Suprapubic skin (tissue), 4 donors: ENCODE measurements around the gene NMRK1. TPM values are rescaled to one million over a fixed set of nuclear protein-coding genes. Genes with fewer than 3 reads are reported as not detected.

ENCODE experiments used
- DNase-seq, 2 donors: peaks; one replicate each; pipeline ENCODE4 v3.0.0-alpha.2; 2019; ENCODE audit warnings: low spot score in 2 of 2
- H3K27ac ChIP-seq: fragments of 200-600 bp; sonication (generic); one replicate; pipeline ENCODE4 v1.5.1; 2019
- H3K27me3 ChIP-seq: fragments of 200-600 bp; sonication (generic); one replicate; pipeline ENCODE4 v1.5.1; 2019
- H3K36me3 ChIP-seq: fragments of 200-600 bp; sonication (generic); one replicate; pipeline ENCODE4 v1.5.1; 2019
- H3K4me1 ChIP-seq: fragments of 200-600 bp; sonication (generic); one replicate; pipeline ENCODE4 v1.5.1; 2019
- H3K4me3 ChIP-seq: fragments of 200-600 bp; sonication (generic); one replicate; pipeline ENCODE4 v1.5.1; 2019; ENCODE audit warnings: mild to moderate bottlenecking
- H3K9me3 ChIP-seq: fragments of 200-600 bp; sonication (generic); one replicate; pipeline ENCODE4 v1.5.1; 2019
- CTCF ChIP-seq, 2 donors: fragments of 200-600 bp in 1 of 2; fragments of 450-650 bp in 1 of 2; sonication (generic) in 1 of 2; IDR thresholded peaks; one replicate each; pipeline ENCODE4 v1.5.1; 2016 to 2019; ENCODE audit warnings: antibody characterized with exemption in 2 of 2, mild to moderate bottlenecking in 1 of 2, moderate library complexity in 1 of 2
- EP300 ChIP-seq: sonication (generic); formaldehyde crosslinking; IDR thresholded peaks from one replicate; pipeline ENCODE4 v1.6.1; 2017; ENCODE audit warnings: antibody characterized with exemption
- POLR2A ChIP-seq, 2 donors: fragments of 450-650 bp; IDR thresholded peaks; one replicate each; pipeline ENCODE4 v1.6.1; 2017; ENCODE audit warnings: antibody characterized with exemption in 2 of 2, mild to moderate bottlenecking in 2 of 2, moderate library complexity in 2 of 2
- POLR2AphosphoS5 ChIP-seq, 3 donors: sonication (generic); formaldehyde crosslinking; IDR thresholded peaks; one replicate each; pipeline ENCODE4 v1.6.1; 2017; ENCODE audit warnings: antibody characterized with exemption in 3 of 3
- WGBS: methylation state at CpG from one replicate; pipeline ENCODE4 v1.1.5; 2018; 5-methylcytosine and 5-hydroxymethylcytosine counted together
- total RNA-seq, 4 donors: library from RNA; depleted of rRNA; stranded (reverse); fragments of >200 nt; gene quantifications; one replicate each; pipeline ENCODE4 v1.1.0, GENCODE V29; 2016

Gene NMRK1
- total RNA-seq, 4 donors from 2014 or later: 22.1 to 63.3 (median 33.7) TPM

GRCh38 chr9:75109210-75109839, 21.4 kb upstream of the NMRK1 start:
- Histone ChIP-seq H3K9me3 (no peaks in the 10 kb centered on the region), H3K4me1 (peaks cover 36% of the 10 kb centered on the region), H3K4me3 (no peak overlapping the region), H3K27ac (no peak overlapping the region), H3K36me3 (no peaks in the 10 kb centered on the region), H3K27me3 (no peaks in the 10 kb centered on the region)
- DNase-seq: no peak
- TF ChIP-seq EP300 (no peak), POLR2AphosphoS5 (IDR thresholded peaks at IDR 0.05) (no peak), CTCF (IDR thresholded peaks at IDR 0.05) (no peak), POLR2A (IDR thresholded peaks at IDR 0.05) (no peak)
- WGBS: 89% methylated on average over 7 of the region's 7 CpGs

- no peaks in the 10 kb centered on the region for H3K27me3 ChIP-seq
- no peak overlapping the region for H3K4me3 ChIP-seq
- 63% methylated on average over 4 of the region's 4 CpGs for WGBS
- no peaks in the 10 kb centered on the region for H3K36me3 ChIP-seq
- H3K27ac ChIP-seq: no peak overlapping the region
- H3K4me1 ChIP-seq: peaks cover 36% of the 10 kb centered on the region
- no peaks in the 10 kb centered on the region for H3K9me3 ChIP-seq
- TF ChIP-seq CTCF (IDR thresholded peaks at IDR 0.05) (no peak), EP300 (no peak), POLR2AphosphoS5 (IDR thresholded peaks at IDR 0.05) (no peak), POLR2A (IDR thresholded peaks at IDR 0.05) (no peak)
- DNase-seq: no peak
Measured at GRCh38 chr9:75108571-75108970, 20.6 kb upstream of the NMRK1 start.

GRCh38 chr9:75106857-75107256, 18.9 kb upstream of the NMRK1 start:
- H3K27ac ChIP-seq: no peak overlapping the region
- peaks cover 29% of the 10 kb centered on the region for H3K4me1 ChIP-seq
- TF ChIP-seq POLR2A (IDR thresholded peaks at IDR 0.05) (no peak), EP300 (no peak), POLR2AphosphoS5 (IDR thresholded peaks at IDR 0.05) (no peak)
- no peaks in the 10 kb centered on the region for H3K27me3 ChIP-seq
- H3K4me3 ChIP-seq: no peak overlapping the region
- 76% methylated on average over 6 of the region's 6 CpGs for WGBS
- H3K36me3 ChIP-seq: no peaks in the 10 kb centered on the region
- no peak for DNase-seq
- no peaks in the 10 kb centered on the region for H3K9me3 ChIP-seq

- H3K27ac ChIP-seq: no peak overlapping the region
- WGBS: 70% methylated on average over 2 of the region's 2 CpGs
- TF ChIP-seq POLR2AphosphoS5 (IDR thresholded peaks at IDR 0.05) (no peak), EP300 (no peak), POLR2A (IDR thresholded peaks at IDR 0.05) (no peak), CTCF (IDR thresholded peaks at IDR 0.05) (no peak)
- no peak for DNase-seq
- H3K4me3 ChIP-seq: no peak overlapping the region
- H3K36me3 ChIP-seq: no peaks in the 10 kb centered on the region
- no peaks in the 10 kb centered on the region for H3K27me3 ChIP-seq
- H3K4me1 ChIP-seq: peaks cover 22% of the 10 kb centered on the region
- H3K9me3 ChIP-seq: no peaks in the 10 kb centered on the region
Measured at GRCh38 chr9:75105841-75106240, 17.9 kb upstream of the NMRK1 start.

GRCh38 chr9:75105019-75105540, 17.1 kb upstream of the NMRK1 start:
- DNase-seq: no peak
- no peak overlapping the region for H3K4me3 ChIP-seq
- TF ChIP-seq CTCF (IDR thresholded peaks at IDR 0.05) (no peak), EP300 (no peak), POLR2A (IDR thresholded peaks at IDR 0.05) (no peak), POLR2AphosphoS5 (IDR thresholded peaks at IDR 0.05) (no peak)
- H3K9me3 ChIP-seq: no peaks in the 10 kb centered on the region
- no peak overlapping the region for H3K27ac ChIP-seq
- peaks cover 17% of the 10 kb centered on the region for H3K4me1 ChIP-seq
- no peaks in the 10 kb centered on the region for H3K36me3 ChIP-seq
- 96% methylated on average over 2 of the region's 2 CpGs for WGBS
- H3K27me3 ChIP-seq: no peaks in the 10 kb centered on the region
